ENCODE results near the gene TRAF3. TPM values are rescaled to one million over a fixed set of nuclear protein-coding genes. Genes with fewer than 3 reads are reported as not detected.
"Not testable (repeated sequence)": the region's sequence is repeated elsewhere in the genome, so short reads cannot be mapped to it uniquely, and the experiment has no call there.

The TRAF3 gene
- total and polyA plus RNA-seq, 3 donors from 2014 or later = 24.3 to 38.8 (median 38.2) TPM

DNA sequence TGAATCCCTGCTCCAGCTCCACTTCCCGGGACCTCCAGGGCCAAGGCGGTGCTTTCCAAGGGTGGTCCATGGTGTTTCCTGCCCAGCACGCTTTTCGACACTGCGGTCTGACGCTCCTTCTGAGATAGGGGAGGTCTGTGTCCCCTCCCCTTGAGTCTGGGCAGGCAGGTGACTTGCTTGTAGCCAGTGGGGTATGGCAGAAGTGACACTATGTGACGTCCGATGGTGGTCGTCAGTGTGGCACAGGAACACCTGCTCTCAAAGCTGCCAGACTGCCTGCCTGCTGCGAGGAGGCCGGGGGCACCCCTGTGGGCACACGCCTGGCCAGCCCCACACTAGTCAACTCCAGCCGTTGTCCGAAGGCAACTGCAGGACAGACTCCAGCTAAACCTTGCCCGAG, 16.0 kb upstream of the TRAF3 start:
- H3K4me1 ChIP-seq = no peaks in the 10 kb centered on the region
- no peak overlapping the region for H3K4me3 ChIP-seq
- intact Hi-C loops (cut with DNase I; ENCODE audit: low total_unique reads) = no loop called here
- no peak overlapping the region for H3K27ac ChIP-seq
- 80 to 90% methylated on average over 15 of the region's 15 CpGs for WGBS, 2 donors
- TF ChIP-seq, protein P1, sequence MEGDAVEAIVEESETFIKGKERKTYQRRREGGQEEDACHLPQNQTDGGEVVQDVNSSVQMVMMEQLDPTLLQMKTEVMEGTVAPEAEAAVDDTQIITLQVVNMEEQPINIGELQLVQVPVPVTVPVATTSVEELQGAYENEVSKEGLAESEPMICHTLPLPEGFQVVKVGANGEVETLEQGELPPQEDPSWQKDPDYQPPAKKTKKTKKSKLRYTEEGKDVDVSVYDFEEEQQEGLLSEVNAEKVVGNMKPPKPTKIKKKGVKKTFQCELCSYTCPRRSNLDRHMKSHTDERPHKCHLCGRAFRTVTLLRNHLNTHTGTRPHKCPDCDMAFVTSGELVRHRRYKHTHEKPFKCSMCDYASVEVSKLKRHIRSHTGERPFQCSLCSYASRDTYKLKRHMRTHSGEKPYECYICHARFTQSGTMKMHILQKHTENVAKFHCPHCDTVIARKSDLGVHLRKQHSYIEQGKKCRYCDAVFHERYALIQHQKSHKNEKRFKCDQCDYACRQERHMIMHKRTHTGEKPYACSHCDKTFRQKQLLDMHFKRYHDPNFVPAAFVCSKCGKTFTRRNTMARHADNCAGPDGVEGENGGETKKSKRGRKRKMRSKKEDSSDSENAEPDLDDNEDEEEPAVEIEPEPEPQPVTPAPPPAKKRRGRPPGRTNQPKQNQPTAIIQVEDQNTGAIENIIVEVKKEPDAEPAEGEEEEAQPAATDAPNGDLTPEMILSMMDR (IDR thresholded peaks at IDR 0.05) = no peak
- TF ChIP-seq POLR2A (IDR thresholded peaks at IDR 0.05) = no peak
- no peaks in the 10 kb centered on the region for H3K27me3 ChIP-seq
- H3K9me3 ChIP-seq = no peaks in the 10 kb centered on the region
- H3K36me3 ChIP-seq (ENCODE audit: low read depth, missing control alignments) = no peaks in the 10 kb centered on the region
- no peak for DNase-seq

DNA sequence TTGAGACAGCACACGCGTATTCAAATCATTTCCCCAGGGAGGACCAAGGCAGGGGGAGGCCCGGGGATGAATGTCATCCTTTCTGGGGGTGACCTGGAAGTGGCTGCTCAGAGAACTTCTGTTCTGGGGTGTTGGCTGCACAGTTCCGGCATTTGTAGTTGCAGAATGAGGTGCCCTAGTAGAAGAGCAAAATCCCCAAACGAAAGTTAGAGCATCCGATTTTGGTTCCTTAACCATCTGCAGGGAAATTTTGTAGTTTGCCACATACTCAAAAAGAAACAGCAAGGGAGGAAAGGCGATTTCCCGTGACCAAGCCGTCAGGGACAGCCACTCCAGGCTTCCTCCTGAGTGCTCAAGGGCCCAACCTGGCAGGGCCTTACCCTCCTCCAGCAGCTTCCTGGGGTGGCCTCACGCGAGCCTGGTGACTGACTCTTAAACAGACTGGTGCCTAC, 13.0 kb upstream of the TRAF3 start:
- H3K27ac ChIP-seq = no peak overlapping the region

DNA sequence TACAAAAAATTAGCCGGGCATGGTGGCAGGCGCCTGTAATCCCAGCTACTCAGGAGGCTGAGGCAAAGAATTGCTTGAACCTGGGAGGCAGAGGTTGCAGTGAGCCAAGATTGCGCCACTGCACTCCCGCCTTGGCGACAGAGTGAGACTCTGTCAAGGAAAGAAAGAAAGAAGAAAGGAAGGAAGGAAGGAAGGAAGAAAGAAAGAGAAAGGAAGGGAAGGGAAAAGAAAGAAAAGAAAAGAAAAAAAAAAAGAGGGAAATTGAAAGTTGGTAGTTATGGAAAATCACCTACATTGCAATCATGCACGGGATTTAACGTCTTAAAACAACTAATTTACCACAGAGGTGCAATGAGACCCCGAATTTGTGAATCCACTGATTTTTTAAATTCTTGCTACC, 11.5 kb upstream of the TRAF3 start:
- H3K9me3 ChIP-seq; intact Hi-C loops (cut with DNase I; ENCODE audit: low total_unique reads); DNase-seq; H3K27me3 ChIP-seq; H3K4me1 ChIP-seq; H3K36me3 ChIP-seq (ENCODE audit: low read depth, missing control alignments); H3K27ac ChIP-seq; H3K4me3 ChIP-seq: not testable (repeated sequence)
- 88 to 93% methylated on average over 7 to 8 of the region's 8 CpGs for WGBS, 2 donors

More for the DNA sequence above, 13.0 kb upstream of the TRAF3 start:
- no peak for DNase-seq
- Histone ChIP-seq H3K36me3 (ENCODE audit: low read depth, missing control alignments) (no peaks in the 10 kb centered on the region), H3K9me3 (no peaks in the 10 kb centered on the region), H3K27me3 (no peaks in the 10 kb centered on the region), H3K4me3 (no peak overlapping the region), H3K4me1 (no peaks in the 10 kb centered on the region)
- intact Hi-C loops (cut with DNase I; ENCODE audit: low total_unique reads) = no loop called here
- 68 to 77% methylated on average over 11 of the region's 11 CpGs for WGBS, 2 donors
- TF ChIP-seq, protein P1 (IDR thresholded peaks at IDR 0.05) = no peak
- no peak for TF ChIP-seq POLR2A (IDR thresholded peaks at IDR 0.05)

DNA sequence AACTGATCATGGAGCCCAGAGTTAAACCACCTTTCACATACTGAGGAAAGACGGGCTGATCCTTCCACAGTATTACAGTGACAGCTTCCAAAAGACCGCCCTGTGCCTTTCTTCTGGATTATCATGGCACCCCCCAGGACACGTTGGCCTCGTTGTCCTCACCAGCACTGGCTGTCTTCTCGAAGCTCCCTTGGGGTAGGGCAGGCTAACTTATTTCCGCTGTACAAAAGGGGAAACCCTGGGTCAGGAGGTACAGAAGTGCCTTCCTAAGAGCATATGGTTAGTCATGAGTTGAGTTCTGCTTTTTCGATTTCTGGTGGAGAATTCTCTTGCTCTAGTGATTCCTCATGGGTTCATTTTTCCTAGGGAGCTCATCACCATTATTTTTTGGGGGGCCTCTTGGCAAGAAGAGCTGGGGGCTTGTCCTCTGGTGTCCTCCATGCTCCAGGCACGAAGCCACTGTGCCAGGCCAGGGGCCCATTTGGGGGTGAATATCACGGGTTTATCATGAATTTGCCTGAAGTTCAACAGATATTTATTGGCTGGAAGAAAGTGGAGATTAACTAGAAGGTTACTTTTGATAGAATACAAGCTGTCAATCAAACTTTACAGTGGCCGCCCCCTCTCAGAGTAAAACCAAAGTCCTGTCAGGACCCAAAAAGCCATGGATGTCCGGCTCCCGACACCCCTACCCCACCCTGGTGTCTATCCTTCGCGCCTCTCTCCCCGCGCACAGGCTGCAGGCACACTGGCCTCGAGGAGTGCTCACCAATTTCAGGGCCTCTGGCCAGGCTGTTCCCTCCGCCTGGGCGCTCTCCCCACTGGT, 8.8 kb upstream of the TRAF3 start:
- Histone ChIP-seq H3K27me3 (no peaks in the 10 kb centered on the region), H3K4me3 (no peak overlapping the region), H3K4me1 (no peaks in the 10 kb centered on the region), H3K9me3 (no peaks in the 10 kb centered on the region), H3K36me3 (ENCODE audit: low read depth, missing control alignments) (no peaks in the 10 kb centered on the region), H3K27ac (no peak overlapping the region)
- 90% methylated on average over 19 of the region's 19 CpGs for WGBS, 2 donors
- TF ChIP-seq, protein P1 (IDR thresholded peaks at IDR 0.05) = no peak
- TF ChIP-seq POLR2A (IDR thresholded peaks at IDR 0.05) = no peak
- intact Hi-C loops (cut with DNase I; ENCODE audit: low total_unique reads) = no loop called here
- no peak for DNase-seq

DNA sequence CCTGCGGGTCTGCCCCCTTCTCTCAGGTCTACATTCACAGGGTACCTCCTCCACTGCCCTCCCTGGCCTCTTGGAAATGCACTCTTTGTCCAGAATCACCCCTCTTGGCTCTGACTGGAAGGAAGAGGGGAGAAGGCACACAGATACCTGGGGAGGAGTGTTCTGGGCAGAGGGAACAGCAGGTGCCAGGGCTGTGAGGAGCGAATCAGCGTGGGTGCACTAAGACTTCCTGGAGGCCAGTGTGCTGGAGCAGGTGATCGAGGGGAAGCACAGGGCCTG, 8.3 kb upstream of the TRAF3 start:
- intact Hi-C loops (cut with DNase I; ENCODE audit: low total_unique reads) = no loop called here
- Histone ChIP-seq H3K27me3 (no peaks in the 10 kb centered on the region), H3K27ac (no peak overlapping the region), H3K4me1 (no peaks in the 10 kb centered on the region), H3K36me3 (ENCODE audit: low read depth, missing control alignments) (no peaks in the 10 kb centered on the region), H3K4me3 (no peak overlapping the region), H3K9me3 (no peaks in the 10 kb centered on the region)
- no peak for DNase-seq
- TF ChIP-seq, protein P1 (IDR thresholded peaks at IDR 0.05) = no peak
- no peak for TF ChIP-seq POLR2A (IDR thresholded peaks at IDR 0.05)
- WGBS, 2 donors = 91% methylated on average over 4 of the region's 4 CpGs
